Fibroblast of peridontal ligament (primary cell): Measurements from ENCODE around the gene DCAF8.
"Not testable (repeated sequence)": the region's sequence is repeated elsewhere in the genome, so short reads cannot be mapped to it uniquely, and the experiment has no call there.

ENCODE experiments used
- DNase-seq: peaks from one replicate; pipeline ENCODE4 v3.0.0-alpha.2; 2010; ENCODE audit errors: extremely low read depth

Gene DCAF8

DNA sequence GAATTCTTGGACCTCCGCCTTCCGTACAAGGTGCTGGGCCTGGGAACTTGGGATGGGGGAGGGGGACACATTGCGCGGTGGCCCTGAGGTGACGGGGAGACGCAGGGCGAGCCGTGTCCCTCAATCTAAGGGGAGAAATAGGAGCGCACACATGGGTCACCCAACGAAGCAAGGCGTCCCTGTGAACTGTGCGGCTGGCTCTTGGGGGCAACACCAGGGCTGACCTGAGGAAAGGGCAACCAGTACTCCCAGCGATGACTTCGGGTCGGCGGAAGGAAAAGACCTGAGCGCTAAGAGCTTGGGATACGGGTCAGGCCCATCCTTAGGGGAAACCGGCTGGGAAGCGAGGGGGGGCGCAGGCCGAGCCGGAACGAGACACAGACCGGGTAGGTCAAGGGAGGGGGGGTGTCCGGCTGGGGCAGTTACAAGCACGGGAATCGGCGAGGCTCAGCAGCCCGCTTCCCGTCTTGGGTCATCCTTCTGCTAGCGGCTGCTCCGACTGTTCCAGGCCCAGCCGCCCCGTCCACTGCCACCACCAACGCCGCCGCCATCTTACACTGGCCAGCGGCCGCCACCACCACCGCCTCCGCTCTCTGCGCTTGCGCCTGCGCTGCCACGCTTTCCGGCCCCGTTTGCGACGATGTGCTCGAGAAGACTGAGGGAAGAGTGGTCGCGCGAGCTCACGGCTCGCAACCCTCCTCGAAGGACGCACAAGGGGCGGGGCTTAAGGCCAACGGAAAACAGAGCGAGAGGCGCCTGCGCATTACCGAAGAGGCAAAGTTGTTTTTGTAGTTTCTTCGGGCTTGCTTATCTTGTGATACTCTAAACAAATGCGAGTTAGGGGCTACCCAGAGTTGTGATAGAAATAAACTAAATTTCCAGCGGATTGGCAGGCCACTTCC, at the start of gene DCAF8:
TSS of gene DCAF8 (minus strand) at position 657 of the 902 bp plus-strand sequence. CDS start 18,541 bp downstream, outside the sequence.
- peak; percentile 96 for DNase-seq

DNA sequence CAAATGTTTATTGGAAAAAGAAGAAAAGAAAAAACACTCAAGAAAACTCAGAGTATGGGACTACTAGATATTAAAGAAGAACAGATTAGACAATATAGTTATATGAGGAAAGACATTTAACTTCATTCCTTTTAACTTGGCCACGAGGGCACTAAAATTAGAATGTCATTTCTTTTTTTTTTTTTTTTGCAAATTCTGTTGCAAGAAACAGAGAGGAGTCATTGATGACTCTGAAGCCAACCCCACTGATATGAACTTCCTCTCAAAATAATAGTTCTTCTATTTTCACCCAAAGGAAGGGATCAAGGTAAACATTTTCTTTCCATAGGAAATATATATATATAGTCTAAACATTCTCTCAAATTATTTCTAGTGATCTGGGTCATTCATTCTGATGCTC, 47.2 kb upstream of the DCAF8 start:
- peak; percentile 9 for DNase-seq

DNA sequence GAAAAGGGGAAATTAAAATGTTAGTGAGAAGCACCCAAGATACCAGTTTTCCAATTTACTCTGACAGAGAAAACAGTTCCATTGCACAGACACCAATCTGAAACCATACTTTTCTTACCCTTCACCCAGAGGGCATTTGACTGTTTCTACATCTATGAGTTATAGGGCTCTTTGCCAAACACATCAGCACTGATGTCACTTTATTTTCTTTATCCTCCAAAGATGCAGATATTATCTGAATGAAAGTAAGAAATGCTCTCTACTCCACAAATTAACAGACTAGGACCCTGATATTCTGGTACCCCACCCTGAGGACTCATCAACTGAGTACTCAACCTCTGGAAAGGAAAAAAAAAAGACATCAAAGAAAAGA, 46.8 kb upstream of the DCAF8 start:
- peak; percentile 54 for DNase-seq

DNA sequence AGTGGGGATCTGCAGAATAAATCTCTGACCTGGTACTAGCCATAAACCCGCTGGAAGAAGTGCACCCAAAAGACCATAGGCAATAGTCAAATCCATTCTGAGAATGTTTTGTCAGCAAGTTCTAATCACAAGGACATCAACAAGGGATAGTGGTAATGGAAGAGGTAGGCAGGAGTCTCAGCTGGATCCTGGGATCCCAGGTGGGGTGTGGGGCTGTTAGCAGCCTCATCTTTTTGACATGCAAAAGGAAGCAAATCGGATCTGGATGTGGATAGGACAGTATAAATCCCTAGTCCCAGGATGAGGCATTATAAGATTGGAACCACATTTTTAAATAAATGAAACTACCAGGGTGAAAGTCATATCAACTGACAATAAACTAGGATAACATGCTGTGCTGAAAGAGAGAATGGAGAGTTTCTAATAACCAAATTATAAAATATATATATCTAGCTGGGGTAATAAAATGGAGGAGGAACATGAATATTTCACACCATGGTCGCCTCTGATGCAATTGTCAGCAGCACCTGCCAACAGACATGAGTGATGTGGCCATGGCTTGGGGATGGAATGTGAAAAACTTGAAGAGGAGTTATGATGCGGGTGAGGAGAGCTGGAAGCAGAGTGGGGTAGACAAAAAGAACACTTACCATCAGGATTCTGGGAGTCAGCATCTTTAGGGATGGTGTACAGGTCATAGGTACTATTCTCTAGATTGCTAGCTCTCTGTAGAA, 46.3 kb upstream of the DCAF8 start:
- DNase-seq, result no peak

DNA sequence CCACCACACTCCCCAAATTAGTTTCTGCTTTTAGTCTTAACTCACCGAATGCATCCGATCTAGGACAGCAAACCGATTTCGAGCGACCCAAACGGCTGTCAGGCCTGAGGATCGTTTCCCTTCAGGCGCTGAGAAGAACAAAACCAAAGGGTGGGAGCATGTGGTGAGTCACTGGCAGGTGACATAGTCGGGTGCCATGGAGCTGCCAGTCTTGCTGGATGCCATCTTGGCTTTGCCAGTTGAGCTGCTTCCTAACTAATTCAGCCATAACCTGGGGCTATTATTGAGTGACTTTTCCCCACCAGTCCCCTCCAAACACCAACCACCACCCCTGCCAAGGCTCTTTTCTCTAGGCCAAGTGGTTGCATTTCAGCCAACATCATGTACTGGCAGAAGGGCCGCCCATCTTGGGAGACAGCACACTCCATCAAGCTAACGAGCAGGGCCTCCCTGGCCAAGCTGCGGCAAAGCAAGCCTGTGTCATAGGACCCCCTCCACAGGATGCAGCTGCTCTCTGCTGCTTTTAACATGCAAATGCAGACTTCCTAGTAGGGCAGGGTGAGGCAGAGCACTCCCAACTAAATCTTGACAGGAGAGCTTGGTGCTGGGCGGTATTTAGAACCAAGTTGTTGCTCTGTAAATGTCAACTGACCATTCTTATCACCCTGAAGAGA, 44.9 kb upstream of the DCAF8 start:
- no peak for DNase-seq

DNA sequence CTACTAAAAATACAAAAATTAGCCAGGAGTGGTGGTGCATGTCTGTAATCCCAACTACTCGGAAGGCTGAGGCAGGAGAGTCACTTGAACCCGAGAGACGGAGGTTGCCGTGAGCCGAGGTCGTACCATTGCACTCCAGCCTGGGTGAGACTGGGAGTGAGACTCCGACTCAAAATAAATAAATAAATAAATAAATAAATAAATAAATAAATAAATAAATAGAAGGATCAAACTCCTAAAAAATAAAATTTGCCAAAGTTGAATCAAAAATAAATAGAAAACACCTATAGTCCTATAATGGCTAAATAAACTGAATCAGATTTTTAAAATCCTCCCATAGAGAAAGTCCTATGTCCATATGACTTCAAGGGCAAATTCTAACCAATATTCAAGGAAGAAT, 37.8 kb upstream of the DCAF8 start:
- no peak for DNase-seq

DNA sequence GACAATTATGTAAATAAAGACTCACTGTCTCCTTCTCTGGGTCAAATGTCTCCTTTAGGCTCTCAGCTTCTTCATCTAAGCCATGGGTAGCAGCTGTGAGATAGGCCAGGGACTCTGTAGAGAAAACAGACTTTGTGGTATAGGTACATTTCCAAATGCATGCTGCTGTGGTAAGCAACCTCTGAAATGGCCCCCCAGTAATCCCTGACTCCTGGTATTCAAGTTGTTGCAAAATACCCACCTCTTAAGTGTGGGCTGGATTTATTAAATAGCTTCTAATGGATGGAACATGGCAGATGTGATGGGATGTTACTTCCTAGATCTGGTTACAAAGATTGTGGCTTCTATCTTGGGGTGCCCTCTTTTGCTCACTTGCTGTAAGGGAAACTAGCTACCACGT, 33.7 kb upstream of the DCAF8 start:
- no peak for DNase-seq

DNA sequence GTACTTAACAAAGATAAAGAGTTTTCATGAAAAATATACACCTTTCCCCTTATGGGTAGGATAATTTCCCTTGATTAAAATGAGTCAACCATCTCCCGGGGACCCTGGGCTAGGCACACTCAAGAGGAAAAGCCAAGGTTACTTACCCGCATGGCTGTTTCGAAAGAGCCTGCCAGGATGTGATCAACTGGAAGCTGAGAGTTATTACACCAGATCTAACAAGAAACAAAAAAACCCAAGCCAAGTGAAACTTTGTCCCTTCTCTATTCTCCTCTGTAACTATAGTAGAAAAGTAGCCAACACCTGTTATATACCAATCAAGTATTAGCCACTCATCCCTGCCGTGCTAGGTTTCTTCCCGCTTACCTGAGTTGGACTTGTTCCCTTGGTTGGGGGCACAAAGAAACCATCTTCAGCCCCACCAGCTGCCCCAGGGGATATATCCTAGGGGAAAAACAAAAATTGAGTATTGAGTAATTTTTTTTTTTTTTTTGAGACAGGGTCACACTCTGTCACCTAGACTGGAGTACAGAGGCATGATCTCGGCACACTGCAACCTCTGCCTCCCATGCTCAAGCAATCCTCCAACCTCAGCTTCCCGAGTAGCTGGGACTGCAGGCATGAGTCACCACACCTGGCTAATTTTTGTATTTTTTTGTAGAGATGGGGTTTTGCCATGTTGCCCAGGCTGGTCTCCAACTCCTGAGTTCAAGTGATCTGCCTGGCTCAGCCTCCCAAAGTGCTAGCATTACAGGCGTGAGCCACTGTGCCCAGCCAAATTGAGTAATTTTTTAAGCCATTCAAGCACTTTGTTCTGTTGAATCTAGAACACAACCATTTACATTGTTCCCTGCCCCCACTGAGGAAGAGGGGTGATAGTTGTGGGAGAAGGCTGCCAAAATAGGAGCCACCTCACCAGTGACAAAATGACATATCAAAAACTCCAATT, 30.9 kb upstream of the DCAF8 start:
- no peak for DNase-seq

DNA sequence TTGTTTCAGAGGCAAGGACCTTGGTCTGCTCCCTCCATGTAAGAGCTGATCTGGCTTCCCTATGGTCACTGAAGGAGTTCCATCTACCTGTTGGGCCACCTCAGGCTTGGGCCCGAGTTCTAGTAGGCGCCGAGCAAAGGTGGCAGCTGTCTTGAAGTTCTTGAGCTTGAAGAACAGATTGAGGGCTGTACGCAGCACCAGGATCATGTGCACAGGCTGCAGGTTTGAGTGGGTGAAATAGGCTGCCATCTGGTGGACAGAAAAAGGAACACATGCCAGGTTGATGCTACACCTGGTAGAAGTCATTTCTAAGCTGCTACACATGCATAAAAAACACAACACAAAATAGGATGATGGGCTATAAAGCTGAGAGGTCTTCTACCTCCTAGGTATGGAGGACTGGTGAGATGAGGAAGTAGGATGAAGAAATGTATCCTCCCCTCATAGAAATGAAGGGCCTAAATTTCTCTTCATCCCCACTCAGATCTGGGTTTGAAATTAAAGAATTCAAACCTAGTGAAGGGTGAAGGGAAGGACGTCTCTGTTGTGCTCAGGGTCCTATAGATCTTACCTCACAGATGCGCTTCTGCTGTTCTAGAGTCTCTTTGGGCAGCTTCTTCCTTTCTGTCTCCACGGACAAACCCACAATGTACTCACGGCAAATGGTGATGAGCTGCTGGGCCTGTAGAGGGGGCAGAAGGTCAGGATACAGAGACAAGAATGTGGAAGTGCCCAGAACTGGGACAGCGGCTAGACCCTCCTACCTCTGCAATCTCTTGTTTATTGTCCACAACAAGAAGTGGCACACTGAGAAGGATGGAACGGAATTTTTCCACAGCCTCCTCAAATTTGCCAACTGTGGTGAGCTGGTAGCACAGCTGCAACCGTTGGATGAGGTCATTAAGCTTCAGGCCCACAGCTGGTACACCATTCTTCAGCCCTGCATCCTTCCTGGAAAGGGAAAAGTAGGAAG, 29.2 kb upstream of the DCAF8 start:
- peak; percentile 75 for DNase-seq

DNA sequence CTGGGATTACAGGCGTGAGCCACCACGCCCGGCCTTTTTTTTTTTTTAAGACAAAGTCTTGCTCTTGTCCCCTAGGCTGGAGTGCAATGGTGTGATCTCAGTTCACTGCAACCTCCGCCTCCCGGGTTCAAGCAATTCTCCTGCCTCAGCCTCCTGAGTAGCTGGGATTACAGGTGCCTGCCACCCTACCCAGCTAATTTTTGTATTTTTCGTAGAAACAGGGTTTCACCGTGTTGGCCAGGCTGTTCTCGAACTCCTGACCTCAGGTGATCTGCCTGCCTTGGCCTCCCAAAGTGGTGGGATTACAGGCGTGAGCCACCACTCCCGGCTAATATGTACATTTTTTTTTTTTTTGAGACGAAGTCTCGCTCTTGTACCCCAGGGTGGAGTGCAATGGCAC, 25.4 kb upstream of the DCAF8 start:
- DNase-seq, result not testable (repeated sequence)

DNA sequence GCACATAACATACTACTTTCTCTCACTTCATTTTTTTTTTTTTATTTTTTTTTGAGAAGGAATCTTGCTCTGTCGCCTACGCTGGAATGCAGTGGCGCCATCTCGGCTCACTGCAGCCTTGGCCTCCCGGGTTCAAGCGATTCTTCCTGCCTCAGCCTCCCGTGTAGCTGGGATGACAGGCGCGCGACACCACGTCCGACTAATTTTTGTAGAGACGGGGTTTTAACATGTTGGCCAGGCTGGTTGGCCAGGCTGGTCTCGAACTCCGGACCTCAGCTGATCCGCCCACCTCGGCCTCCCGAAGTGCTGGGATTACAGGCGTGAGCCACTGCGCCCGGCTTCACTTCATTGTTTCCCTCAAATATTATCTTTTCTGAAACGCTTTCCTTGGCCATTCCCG, 23.2 kb upstream of the DCAF8 start:
- DNase-seq, result no peak

DNA sequence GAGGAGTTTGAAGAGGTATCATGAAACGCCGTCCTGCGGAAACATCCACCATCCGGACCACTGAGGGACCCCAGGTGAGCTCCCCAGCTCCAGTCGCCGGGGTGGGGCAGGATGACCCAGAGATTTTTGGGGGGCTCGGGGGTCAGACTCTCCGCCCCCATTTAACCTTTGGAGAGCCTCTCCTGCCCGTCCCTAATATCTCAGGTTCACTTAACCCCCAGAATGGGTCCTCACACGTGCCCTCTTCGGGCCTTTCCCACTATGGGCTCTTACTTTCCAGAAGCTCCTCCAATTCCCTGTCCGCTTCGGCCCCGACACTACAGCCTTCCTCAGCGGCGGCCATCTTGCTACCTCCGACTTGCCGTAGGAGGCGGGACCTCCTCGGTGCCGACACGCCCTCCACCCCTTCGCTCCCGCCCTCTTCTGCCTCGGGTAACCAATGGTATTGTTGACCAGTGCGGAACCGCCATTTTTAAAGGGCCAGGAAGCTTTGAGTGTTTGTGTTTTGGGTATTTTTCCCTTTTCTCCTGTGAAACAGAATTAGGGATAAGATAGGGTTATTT, 22.5 kb upstream of the DCAF8 start, which contains the start of gene PEX19:
TSS of gene PEX19 (minus strand) at position 352 of the 563 bp plus-strand sequence. CDS start at position 343, 9 bp downstream.
- DNase-seq, result peak; percentile 91

DNA sequence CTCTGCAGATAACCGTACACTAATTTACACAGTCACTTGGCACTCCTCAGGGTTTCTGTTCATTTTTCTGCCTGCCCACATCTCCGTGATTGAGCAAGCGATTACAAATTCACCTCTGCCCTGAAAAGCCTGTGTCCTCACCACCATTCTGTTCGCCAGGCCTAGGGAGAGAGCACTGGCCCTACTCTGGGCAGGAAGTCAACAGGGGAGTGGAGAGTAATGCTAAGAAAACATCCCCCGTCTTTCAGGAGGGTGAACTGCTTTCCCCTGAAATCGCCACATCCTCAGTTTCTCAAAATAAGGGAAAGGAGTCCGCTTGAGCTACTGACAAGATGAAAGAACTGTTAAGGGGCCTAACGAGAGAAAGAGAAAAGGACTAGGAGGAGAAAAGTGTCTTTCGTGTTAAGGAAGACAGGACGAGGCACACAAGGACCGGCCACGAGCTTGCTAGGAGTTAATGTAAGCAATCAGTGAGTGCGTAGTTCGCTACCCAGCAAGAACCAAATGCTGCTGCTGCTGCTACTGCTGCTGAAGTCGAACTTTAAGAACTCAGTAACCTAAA, 22.0 kb upstream of the DCAF8 start:
- DNase-seq, result peak; percentile 84

DNA sequence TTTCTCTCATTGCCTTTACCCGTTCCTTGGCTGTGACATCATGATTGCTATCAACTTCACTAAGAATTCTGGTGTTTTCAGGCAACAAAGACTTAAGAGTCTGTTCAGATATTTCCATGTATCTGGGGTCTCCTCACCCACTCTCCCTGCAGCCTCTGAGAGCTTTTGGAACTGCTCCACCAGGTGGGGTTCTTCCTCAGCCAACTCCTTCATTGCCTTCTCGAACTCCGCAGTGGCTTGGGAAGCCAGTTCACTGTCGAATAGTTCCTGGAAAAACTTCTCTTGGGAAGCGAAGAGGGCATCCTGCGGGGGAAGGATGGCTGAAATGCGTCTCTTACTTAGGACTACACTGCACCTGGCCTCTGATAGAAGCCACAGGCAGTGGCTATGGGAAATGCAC, 20.5 kb upstream of the DCAF8 start:
- no peak for DNase-seq

DNA sequence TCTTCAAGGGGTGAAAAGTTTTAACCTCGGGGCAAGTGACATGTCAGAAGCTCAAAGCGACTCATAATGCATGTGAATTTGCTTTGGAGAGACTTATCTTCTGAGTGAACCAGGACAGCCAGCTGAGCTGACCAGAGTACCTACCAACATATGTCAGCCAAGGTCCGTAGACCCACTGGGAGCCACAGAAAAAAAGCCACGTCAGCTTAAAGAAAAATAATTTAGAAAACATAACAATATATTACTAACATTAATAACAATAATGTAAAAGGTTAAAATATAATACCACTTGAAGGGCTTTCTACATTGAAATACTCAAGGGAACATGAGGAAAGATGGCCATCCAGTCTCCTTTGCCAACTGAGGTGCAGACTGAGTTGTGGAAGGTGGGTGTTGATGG, 15.6 kb upstream of the DCAF8 start:
- no peak for DNase-seq

DNA sequence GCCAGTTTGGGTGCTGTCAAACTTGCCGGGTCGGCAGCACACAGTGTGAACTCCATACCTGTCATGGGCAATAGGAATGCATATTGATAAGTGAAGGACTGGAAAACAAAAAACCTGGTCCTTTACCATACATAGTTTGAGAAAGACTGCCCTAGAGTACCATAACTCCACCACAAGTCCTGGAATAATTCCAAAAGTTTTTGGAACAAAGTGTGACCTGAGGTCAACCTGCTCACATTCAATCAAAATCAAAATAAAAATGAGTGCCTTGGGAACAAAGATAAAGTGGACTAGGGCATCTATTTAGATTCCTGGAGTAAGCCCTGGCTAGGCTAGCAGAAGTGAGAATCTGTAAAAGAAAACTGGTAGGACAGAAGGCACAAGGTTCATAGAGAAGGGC, 15.0 kb upstream of the DCAF8 start:
- DNase-seq, result no peak

DNA sequence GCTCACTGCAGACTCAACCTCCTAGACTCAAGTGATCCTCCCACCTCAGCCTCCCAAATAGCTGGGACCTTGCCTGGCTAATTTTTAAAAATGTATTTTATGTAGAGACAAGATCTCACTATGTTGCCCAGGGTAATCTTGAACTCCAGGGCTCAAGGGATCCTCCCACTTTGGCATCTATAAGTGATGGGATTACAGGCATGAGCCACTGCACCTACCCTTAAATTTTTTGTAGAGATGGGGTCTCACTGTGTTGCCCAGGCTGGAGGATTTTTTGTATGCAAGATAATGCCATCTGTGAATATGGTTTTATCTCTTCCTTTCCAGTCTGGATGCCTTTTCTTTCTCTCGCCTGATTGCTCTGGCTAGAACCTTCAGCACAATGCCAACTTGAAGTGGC, 8.7 kb upstream of the DCAF8 start:
- no peak for DNase-seq

DNA sequence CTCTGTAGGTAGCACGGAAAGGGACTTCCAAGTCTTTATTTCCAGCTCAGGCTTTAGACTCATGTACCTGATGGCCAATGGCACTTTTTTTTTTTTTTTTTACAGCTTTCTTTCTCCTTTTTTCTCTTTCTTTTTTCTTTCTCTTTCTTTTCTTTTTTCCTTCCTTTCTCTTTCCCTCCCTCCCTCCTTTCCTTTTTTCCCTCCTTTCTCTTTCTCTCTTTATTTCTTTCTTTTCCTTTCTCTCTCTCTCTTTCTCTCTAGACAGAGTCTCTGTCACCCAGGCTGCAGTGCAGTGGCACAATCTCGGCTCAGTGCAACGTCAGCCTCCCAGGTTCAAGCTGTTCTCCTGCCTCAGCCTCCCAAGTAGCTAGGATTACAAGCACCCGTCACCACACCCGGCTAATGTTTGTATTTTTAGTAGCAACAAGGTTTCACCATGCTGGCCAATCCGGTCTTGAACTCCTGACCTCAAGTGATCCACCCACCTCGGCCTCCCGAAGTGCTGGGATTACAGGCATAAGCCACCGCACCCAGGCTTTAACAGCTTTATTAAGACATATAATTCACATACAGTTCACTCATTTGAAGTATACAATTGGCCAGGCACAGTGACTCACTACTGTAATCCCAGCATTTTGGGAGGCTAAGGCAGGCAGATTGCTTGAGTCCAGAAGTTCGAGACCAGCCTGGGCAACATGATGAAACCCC, 5.1 kb upstream of the DCAF8 start:
- no peak for DNase-seq
